Tibial nerve (tissue), 3 donors: Measurements from ENCODE around the gene UGT1A8.

Experiments used
- POLR2A ChIP-seq, 2 donors: fragments of 450-650 bp; IDR thresholded peaks; one replicate each; pipeline ENCODE4 v1.6.1; 2017; ENCODE audit warnings: antibody characterized with exemption in 2 of 2, mild to moderate bottlenecking in 2 of 2, moderate library complexity in 2 of 2
- TF ChIP-seq, protein P1 (sequence below), 5 experiments: fragments of 200-600 bp in 3 of 5; fragments of 450-650 bp in 2 of 5; sonication (generic) in 3 of 5; IDR thresholded peaks; one replicate each; pipeline ENCODE4 v1.5.1; 2016 to 2019; ENCODE audit warnings: antibody characterized with exemption in 5 of 5, mild to moderate bottlenecking in 3 of 5, moderate library complexity in 2 of 5

- TF ChIP-seq, protein P1, sequence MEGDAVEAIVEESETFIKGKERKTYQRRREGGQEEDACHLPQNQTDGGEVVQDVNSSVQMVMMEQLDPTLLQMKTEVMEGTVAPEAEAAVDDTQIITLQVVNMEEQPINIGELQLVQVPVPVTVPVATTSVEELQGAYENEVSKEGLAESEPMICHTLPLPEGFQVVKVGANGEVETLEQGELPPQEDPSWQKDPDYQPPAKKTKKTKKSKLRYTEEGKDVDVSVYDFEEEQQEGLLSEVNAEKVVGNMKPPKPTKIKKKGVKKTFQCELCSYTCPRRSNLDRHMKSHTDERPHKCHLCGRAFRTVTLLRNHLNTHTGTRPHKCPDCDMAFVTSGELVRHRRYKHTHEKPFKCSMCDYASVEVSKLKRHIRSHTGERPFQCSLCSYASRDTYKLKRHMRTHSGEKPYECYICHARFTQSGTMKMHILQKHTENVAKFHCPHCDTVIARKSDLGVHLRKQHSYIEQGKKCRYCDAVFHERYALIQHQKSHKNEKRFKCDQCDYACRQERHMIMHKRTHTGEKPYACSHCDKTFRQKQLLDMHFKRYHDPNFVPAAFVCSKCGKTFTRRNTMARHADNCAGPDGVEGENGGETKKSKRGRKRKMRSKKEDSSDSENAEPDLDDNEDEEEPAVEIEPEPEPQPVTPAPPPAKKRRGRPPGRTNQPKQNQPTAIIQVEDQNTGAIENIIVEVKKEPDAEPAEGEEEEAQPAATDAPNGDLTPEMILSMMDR (IDR thresholded peaks at IDR 0.05) = no peak
- TF ChIP-seq POLR2A (IDR thresholded peaks at IDR 0.05) = no peak
Observed at GRCh38 chr2:233693963-233694362, 76.5 kb downstream of the UGT1A8 start.
